Choroid plexus epithelial cell (primary cell): ENCODE data around the gene LCE1F.

ENCODE experiments used
- DNase-seq: peaks from one replicate; pipeline ENCODE4 v3.0.0-alpha.2; 2010; ENCODE audit warnings: low read depth
- H3K4me3 ChIP-seq: 2 replicates; pipeline ENCODE4 v1.5.1; 2011; ENCODE audit warnings: low read depth, mild to moderate bottlenecking, control low read depth, low read length, moderate library complexity
- TF ChIP-seq, protein P1 (sequence below): conservative IDR thresholded peaks from 2 replicates; pipeline ENCODE4 v1.5.1; 2011; ENCODE audit warnings: low read depth, mild to moderate bottlenecking, control low read depth, inconsistent platforms, low read length, moderate library complexity

Gene LCE1F

GRCh38 chr1:152743371-152744145 lies 31.4 kb upstream of the LCE1F start:
- H3K4me3 ChIP-seq = no peak overlapping the region

DNA sequence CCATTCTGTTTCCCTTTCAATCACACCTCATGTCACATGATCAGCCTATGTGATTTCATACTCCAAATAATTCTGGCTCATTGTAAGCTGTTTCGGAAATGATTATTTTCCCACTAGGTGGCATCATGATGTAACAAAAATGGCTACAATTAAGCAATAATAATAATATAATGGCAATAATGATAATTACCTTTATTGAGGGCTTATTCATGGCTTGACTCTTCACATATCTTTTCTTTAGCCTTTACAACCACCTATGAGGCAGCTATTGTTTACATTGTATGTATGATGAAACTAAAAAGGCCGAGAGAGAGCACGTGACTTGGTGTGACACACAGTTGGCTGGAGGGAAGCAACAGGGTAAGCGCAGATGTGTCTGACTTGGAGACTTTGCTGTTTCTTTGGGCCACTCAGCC lies 29.6 kb upstream of the LCE1F start:
- no peak for DNase-seq
- no peak overlapping the region for H3K4me3 ChIP-seq
- TF ChIP-seq, protein P1, sequence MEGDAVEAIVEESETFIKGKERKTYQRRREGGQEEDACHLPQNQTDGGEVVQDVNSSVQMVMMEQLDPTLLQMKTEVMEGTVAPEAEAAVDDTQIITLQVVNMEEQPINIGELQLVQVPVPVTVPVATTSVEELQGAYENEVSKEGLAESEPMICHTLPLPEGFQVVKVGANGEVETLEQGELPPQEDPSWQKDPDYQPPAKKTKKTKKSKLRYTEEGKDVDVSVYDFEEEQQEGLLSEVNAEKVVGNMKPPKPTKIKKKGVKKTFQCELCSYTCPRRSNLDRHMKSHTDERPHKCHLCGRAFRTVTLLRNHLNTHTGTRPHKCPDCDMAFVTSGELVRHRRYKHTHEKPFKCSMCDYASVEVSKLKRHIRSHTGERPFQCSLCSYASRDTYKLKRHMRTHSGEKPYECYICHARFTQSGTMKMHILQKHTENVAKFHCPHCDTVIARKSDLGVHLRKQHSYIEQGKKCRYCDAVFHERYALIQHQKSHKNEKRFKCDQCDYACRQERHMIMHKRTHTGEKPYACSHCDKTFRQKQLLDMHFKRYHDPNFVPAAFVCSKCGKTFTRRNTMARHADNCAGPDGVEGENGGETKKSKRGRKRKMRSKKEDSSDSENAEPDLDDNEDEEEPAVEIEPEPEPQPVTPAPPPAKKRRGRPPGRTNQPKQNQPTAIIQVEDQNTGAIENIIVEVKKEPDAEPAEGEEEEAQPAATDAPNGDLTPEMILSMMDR = no peak

More at GRCh38 chr1:152743371-152744145, 31.4 kb upstream of the LCE1F start:
- no peak for DNase-seq
- TF ChIP-seq, protein P1 = no peak

GRCh38 chr1:152745765-152746444 lies 29.0 kb upstream of the LCE1F start:
- H3K4me3 ChIP-seq = no peak overlapping the region
- no peak for DNase-seq
- TF ChIP-seq, protein P1 = no peak

- TF ChIP-seq, protein P1 = no peak
- DNase-seq = no peak
- no peak overlapping the region for H3K4me3 ChIP-seq
Measured at GRCh38 chr1:152747831-152748230, 27.1 kb upstream of the LCE1F start.

GRCh38 chr1:152752225-152752624 lies 22.7 kb upstream of the LCE1F start:
- H3K4me3 ChIP-seq = no peak overlapping the region
- peak; percentile 1 for DNase-seq
- TF ChIP-seq, protein P1 = no peak

DNA sequence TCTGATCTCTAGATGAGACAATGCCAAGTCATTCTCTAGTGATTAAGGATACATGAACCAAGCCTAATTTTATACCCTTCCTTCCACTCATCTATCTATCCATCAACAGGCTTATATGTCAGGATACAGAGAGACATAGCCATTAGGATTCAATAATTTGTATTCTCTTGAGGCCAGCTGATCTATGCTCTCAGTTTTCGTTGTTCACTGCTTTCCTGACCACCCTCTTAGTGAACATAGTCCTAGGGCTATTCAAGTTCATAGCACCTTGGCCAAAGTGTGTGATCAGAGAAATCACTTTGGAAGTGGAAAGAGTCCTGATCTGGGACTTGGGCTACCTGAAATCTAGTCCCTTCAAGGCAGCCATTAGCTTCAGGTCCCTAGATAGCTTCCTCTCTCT lies 21.4 kb upstream of the LCE1F start:
- no peak overlapping the region for H3K4me3 ChIP-seq
- no peak for DNase-seq
- TF ChIP-seq, protein P1 = no peak
